CD1c-positive myeloid dendritic cell (primary cell): Measurements from ENCODE around the gene DNAH1.
A peak's percentile ranks its signal among the peaks of the same experiment; 100 is the strongest.

Experiments
- DNase-seq: peaks from one replicate; pipeline ENCODE4 v3.0.0-alpha.2; 2016; ENCODE audit errors: extremely low spot score

DNAH1 gene

DNA sequence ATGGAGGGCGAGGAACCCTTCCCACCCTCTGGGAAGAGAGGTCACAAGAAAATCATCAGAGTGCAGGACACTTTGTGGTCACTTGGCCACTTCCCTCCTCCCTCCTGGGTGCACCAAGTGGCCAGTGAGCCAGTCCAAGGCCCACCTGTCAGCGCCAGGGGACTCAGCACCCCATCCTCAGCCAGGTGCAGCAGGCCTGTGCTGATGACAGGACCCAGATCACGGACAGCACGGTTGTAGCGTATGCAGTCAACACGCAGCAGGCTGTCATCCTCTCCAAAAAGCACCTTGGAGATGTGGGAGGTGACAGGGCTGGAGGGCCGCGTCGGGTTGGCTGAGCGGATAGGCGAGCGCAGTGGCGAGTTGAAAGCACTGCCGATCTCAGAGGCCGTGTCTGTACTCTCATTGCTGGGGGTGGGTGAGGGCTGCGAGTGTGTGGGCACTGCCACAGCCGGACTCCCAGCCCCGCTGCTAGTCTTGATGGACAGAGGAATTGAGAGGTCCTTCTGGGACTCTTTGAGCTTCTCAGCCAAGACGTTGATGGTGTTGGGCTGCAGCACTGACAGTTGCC lies 87.2 kb downstream of the DNAH1 start:
- no peak for DNase-seq

DNA sequence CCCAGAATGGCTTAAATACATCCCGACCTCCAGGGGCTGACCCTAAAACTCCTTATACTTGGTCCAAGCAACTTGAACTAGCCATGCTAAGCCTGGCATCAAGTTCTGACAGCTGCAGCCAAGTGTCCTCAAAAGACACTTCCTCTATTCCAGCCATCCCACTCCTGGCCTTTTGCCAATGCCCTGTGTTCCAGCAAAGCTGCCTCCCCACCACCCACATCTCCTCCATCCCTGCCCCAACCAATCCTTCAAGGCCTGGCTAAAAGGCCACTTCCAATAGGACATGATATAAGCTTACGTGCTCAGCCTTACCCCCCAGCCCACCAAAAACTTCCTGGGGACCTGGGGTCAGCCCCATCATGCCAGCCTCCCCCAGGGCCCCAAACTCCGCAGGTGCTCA lies 87.8 kb downstream of the DNAH1 start:
- DNase-seq: peak; percentile 60

DNA sequence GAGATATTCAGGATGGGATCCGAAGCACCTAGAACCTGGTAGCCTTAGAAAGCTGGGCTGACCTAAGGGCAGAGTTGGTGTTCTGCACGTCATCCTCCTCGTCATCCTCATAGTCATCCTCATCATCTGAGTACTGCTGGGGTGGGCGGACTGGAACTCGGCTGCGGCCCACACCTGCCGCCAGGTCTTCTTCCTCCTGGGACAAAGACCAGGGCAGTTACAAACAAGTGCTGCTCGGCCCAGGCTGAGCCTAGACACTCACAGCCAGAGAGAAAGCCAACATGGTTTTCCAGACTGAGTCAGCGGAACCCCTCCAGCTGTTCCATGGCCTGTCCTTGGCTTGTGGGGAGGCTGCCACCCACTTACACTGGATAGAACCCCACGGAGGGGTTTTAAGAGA lies 88.3 kb downstream of the DNAH1 start:
- DNase-seq: no peak

DNA sequence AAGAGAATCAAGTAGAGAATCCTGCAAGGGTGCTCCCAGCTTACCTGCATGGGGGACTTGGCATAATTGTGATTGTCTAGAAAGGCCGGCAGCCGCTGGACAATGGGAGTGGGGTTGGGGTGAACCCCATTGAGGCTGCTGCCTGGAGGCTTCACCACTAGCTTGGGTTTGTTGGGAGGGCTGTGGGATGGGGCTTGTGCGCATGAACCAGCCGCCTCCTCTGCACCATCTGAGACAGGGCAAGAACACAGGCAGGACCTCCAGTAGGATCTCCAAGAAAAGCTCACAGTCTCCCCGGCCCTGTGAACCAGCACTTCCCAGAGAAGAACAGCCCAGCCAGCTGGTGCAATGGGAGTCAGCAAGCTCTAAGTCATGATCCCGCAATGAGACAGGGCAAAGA lies 88.9 kb downstream of the DNAH1 start:
- no peak for DNase-seq

DNA sequence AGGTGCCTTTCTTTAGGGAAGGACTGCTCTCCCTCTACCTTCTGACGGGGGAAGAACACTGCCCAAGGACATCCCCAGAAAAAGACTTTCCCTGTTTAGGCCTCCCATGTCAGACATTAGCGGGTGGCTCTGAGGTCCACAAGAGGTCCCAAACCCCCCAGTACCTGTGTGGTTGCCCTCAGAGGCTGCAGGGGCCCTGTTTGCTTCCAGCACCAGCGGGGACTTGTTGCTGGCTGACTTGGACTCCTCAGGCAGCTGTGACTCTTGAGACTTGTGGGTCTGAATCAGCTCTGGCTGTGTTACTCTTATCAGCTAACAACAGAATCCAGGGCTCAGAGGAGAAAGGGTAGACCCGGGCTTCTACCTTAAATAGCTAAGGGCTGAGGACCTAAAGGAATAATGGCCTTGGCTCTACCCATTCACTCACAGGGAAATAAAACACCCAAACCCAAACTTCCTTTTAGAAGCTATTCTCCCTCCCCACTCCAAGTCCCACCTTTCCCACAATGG lies 89.5 kb downstream of the DNAH1 start:
- no peak for DNase-seq

DNA sequence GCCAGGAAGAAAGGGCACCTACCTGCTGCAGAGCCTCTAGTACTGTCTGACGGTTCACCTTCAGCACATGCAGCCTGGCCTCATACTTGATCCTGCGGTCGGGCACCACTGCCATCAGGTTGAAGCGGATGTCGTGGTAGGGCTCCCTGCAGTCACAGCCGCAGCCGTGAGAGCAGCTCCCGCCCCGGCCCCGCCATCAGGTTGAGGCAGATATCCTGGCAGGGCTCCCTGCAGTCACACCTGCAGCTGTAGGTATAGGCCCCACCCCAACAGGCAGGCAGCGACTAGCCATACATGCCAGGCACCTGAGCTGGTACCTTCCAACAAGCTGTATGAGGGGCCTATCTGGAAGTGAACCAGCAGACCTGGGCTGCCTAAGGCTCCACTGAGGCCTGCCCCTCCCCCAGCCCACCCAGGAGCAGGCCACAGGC lies 90.1 kb downstream of the DNAH1 start:
- no peak for DNase-seq

DNA sequence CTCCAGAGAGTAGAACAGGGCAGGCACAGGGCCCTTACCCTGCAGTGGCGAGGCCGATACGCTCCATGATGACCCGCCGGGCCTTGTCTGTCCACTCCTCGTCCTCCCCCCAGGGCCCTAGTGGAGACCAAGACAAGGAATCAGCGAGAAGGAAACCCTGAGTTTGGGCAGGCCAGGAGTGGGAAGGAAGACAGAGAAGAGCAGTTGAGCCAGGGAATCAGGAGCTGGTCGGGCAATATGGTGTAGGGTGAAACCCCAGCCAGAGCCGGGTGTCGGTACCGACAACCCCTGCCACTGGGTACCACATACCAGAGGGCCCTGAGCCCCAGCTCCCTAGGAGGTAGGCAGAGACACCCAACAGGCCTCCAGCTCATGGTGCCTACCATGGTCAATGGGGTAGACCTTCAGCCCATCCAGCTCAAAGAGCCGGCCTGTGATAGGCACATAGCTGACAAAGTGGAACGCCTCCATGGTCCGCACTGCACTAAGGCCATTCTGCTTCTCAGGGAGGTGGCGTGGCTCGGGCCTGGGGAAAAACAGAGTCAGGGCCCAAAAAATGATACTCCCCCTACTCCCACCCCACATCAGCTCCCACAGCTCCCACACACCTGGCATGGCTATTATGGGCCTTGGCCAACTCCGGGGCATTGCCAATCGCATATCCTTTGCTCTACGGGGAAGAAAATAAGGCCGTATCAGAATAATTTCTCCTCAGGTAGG lies 90.8 kb downstream of the DNAH1 start:
- no peak for DNase-seq

DNA sequence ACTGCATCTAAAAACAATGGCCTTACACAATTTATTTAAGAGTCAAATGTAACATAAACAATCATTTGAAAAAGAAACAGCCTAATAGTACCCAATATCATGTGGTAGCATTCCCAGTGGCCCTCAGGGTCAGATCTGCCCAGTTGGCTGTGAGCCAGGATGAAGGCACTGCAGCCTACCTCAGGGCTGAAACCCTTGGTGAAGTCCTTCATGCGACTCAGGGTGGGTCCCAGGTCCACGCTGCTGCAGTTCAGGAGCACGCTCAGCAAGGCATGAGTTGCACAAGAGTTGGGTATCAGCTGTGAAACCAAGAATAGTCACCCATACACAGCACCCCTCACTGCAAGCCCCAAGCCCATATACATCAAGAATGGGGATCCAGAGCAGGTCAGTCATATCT lies 91.7 kb downstream of the DNAH1 start:
- DNase-seq: no peak

DNA sequence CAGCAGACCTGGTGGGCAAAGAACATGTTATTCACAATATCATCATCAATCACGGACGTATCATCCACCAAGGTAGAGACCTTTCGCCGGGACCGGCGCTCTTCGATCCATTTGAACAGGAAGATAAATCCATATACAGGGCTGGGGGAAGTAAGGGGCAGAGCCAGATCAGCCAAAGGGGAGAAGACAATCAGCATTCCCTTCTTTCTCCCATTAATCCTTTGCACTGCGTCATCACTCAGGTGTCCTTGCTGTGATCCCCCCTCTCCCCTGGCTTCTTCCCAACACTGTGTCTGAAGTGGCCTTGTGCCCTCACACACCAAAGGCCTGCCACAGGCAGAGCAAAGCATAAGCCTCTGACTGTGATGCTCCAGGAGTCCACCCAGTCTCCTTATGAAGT lies 92.3 kb downstream of the DNAH1 start:
- no peak for DNase-seq

DNA sequence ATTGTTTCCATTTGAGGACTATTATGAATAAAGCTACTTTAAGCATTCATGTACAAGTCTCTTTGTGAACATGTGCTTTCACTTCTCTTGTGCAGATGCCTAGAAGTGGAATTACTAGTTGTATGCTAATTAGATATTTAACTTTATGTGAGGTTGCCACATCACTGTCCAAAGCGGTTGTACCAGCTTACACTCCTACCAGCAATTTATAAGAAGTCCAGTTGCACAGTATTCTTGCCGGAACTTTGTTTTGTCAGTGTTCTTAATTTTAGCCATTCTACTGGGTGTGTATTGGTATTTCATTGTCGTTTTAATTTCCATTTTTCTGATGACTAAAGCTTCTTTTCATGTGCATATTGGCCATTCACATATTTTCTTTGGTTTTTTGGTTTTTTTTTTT lies 99.7 kb downstream of the DNAH1 start:
- peak; percentile 3 for DNase-seq

DNA sequence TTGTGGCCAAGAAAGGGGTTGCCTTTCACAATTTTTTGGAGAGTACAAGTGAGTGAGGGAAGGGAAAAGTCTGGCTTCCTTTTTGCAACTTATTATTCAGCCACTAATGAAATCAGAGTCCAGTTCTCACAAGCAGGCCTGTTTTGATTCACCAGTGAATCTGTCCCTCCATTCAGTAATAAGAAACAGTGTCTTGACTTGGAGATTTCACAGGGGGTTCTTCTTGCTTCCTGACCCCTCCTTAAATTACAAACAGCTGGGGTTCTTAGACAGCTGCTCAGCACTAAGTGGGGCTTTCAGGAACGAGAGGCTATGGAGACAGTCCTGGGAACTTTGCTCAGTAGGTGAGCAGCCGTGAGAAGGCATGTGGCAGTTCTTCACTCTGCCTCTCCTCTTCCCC lies 104.3 kb downstream of the DNAH1 start:
- DNase-seq: no peak

DNA sequence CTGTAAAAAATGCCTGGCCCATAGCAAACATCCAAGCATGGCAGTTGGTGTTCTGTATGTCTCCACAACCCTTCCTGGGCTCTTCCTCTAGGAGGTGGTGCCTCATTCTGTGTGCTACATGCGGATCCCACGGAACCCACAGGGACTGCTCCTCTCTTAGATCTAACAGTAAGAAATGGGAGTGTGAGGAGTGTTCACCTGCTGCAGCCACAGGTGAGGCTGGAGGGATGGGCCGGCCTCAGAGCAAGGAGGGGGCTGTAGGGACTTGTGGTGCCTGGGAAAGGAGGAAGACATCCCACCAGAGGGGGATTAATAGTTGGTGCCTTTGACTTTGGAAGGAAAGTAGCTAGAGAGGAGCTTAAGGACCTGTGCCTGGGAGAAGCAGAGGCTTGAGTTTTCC lies 106.5 kb downstream of the DNAH1 start:
- DNase-seq: no peak

DNA sequence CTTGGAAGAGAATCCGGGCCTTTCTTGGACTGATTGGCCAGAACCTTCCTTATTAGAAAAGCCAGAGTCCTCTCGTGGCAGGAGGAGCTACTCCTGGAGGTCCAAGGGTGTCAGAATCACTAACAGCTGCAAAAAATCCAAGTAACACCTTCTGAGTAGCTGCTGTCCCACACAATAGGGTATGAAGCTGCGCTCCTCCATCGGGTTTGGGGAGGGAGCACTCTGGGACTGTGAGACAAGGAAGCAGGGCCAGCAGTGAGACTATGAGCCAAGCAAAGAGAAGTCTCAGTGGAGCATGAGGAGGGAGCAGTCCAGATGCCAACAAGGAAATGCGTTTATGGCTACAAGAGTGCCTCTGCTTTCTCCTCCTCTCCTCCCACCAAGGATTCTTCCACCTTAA lies 107.1 kb downstream of the DNAH1 start:
- no peak for DNase-seq

DNA sequence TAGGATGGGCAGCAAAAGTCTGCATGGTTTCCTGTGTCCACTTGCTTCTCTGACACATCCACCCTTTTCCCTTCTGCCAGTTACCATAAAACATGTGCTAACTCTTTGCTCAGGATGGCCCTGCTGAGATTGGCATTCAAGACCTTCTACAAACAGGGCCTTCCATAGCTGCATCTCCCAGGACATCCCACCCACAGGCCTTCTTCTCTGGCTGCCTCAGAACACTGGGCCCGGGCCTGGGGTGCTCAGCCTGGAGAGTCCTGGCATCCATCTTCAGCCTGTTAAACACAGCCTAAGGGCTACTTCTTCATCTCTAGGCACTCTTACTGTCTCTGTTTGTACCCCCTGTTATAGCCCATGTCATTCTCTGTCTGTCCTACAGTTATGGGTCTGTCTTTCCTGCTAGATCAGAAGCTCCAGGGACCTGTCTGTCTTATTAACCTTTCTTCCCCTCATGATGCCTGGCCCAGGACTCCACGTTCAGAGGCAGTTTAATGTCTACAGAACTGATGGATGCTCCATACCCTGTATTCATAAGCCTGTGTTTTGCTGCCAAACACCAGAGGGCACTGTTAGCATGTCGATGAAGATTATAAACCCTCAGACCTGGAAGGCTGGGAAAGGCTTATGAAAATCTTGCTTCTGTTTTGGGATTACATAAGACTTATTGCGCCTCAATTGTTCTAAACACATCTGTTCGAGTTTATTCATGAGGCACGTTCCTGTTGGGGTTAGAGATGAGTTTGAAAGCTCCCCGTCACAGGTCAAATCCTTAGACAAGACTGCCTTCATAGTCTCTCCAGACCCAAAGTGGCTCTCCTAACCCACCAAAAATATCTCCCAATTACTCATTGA lies 112.3 kb downstream of the DNAH1 start:
- peak; percentile 78 for DNase-seq

DNA sequence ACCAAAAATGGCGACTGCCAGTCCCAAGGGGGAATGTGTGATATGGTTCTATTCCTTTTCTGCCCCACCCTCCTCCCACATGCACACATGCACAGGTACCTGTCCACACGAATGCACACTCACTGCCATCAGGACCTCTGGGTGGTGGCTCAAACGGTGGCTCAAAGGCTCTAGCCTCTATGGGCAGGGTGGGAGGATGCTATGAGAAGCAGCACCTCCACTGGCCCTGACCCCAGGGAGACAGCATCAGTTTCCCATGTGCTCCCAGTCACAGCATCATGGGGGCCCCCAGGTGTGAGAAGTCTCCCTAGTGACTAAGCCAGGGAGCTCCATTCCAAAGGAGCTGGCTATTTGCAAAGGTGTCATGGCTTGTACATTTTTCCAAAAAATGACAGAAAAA lies 112.9 kb downstream of the DNAH1 start:
- no peak for DNase-seq

DNA sequence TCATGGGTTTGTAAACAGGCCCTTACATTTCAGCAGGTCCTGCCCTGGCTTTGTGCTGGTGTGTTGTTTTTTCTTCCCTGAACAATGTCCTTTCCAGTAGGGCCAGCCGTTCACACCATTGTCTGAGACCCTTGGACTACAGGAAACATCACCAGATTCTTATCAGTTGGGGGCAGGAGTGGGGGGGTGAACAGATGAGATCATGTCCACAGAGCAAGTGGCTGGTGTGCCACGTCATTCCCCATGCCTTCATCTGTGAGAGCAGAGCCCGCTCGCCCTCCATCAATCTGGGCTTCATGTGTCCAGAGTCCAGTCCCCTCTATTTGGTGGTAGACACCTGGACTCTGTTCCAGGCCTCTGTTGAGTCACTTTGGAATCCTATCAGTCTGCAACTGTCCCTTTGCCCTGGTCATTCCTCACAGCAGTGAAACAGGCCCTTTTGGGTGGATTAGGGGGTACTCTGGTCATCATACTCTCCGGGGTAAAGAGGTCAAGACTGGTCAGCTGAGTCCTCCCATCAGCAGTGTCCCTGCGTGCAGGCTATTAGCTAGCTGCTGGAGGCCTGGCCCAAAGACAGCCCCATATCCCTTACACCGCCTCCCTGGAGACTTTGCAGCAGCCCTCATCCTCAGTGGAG lies 113.8 kb downstream of the DNAH1 start:
- no peak for DNase-seq

DNA sequence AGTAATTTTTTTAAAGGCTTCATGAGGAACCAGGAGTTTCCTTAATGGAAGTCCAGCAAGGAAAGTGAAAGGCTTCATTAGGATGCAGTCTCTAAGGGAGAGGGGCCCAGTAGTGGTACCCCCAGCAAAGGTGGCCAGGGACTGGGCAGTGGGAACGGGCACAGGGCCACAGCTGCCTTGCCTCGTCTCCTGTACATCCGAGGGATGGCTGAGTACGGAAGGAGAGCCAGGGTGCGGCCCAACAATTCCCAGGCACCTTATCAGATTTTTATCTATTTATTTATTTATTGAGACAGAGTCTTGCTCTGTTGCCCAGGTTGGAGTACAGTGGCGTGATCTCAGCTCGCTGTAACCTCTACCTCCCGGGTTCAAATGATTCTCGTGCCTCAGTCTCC lies 114.3 kb downstream of the DNAH1 start:
- no peak for DNase-seq

DNA sequence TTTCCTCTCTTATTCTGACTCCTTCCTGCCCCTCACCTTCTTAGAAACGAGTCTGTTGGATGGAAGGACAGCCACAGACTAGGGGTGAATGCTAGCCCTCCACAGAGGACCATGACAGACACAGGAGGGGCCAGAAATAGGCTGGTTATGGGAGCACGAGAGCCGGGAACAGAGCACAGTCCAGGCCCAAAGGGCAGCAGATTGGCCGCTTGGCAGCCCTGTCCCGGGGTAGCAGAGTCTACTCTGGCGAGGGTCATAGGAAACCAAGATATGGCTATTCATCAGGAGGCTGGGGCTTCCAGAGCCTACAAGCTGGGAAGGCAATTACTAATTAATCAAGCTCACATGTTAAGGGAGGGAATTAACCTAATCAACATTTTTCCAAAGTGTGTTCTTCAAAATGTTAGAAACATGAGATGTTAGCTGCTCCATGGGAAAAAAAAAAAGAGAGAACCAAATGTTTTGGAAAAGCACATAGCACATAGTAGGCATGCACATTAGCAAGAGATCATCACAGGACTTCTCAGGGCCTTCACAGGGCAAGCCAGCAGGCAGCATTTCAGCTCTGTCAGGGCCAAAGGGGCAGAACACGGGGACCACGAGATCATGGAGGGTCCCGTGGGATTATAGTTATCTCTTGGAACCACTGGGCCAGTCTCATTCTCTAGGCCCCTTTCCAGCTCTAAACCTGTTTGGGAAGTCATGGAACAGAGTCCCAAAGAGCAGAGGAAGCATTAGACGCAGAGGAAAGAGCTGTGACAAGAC lies 115.5 kb downstream of the DNAH1 start:
- DNase-seq: no peak

DNA sequence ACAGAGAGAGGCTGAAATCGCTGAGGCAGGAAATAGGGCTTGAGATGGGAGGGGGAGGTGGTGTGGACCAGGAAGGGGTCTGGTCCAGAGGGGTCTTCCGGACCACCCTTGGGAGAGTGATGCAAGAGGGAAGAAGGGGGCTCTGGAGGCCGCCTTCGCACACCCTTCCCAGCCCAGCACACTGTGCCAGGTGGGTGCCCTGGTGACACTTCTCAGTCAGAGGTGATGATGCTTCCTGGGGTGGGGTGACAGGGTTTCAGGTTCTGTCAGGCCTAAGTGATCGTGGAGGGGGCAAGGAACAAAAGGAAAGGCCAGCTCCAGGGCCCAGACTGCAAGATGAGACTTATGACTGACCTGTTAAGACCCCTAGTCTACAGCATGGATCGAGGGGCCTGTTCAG lies 116.1 kb downstream of the DNAH1 start:
- no peak for DNase-seq

DNA sequence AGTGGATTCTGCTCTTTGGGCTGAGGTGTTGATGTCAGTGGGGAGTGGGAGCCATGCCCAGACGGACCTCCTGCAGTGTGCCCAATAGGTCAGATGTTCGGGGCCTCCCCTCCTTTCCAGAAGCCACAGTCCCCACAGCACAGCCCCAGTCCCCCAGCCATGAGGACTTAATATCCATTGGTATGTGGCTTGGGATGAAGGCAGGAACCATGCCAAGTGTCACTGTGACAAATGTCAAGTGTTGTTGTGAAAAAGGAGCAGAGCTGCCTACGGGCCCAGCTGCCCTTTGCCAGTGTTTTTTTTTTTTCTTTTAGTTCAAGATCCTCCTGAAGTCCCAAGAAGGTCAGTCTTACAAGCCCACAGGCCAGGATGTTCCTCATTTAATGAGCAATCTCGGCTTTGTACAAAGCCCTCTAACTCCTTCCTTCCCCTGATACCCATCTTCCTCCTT lies 116.6 kb downstream of the DNAH1 start:
- peak; percentile 72 for DNase-seq

DNA sequence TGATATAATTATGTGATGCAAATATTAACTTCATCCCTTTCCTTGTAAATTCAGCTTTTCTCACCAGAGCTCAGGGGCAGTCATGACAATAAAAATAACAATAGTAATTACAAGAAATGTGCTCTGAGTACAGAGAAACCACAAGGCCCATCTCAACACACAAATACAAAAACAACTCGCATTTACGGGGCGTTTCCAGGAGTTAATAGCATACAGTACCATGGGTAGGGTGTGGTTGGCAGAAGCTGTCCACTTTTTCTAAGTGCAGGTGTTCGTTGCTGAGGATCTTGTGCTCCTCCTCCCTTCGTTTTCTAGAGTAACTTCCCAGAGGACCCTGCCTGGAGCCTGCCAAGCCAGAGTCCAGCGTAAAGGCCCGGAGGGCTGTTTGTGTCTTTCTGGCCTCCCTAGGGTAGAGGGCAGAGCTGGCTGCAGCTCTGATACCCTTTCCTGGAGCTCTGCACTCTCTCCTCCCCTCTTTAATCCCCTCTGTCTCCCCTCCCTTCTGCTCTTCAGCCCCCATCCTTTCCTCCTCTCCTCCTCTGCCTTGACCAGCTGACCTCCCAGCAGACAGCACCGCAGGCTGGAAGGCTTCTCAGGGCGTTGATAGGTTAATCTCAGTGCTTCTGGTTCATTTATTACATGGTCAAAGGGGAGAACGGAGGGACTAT lies 117.3 kb downstream of the DNAH1 start:
- DNase-seq: no peak
